A204.1 (cell line): ENCODE data around the gene RNF212.
"Not testable (repeated sequence)": the region's sequence is repeated elsewhere in the genome, so short reads cannot be mapped to it uniquely, and the experiment has no call there.

Experiments
- FAIRE-seq: peaks from 2 replicates; lab custom pipeline; 2012; peaks lifted over from hg19 to GRCh38; lab: Jason Lieb, UNC

Gene RNF212

DNA sequence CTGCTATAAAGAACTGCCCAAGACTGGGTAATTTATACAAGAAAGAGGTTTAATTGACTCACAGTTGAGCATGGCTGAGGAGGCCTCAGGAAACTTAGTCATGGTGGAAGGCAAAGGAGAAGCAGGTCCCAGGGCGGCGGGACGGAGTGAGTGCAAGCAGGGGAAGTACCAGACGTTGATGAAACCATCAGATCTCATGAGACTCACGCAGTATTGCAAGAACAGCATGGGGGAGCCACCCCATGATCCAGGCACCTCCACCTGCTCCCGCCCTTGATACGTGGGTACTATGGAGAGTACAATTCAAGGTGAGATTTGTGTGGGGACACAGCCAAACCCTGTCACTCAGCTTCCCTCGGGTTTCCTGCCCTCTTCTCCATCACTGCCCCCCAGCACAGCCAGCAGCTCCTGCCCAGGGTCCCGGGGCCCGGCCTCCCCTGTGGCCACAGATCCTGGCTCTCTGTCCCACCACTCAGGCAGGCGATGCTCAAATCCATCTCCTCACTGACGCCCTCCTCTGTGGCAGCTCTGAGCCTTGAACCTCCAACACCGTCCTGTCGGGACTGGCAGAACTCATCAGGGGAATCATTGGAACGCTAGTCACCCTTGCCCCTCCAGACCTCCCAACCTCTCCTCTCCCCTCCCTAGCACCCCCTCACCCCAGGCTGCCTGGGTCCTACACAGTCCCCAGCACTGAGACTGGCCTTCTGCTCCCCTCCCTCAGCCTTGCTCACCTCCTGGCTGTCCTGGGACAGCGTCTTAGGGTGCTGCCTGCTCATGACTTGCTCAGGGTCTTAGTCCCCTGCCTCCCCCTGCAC is 64.4 kb downstream of the RNF212 start:
- FAIRE-seq, result no peak

DNA sequence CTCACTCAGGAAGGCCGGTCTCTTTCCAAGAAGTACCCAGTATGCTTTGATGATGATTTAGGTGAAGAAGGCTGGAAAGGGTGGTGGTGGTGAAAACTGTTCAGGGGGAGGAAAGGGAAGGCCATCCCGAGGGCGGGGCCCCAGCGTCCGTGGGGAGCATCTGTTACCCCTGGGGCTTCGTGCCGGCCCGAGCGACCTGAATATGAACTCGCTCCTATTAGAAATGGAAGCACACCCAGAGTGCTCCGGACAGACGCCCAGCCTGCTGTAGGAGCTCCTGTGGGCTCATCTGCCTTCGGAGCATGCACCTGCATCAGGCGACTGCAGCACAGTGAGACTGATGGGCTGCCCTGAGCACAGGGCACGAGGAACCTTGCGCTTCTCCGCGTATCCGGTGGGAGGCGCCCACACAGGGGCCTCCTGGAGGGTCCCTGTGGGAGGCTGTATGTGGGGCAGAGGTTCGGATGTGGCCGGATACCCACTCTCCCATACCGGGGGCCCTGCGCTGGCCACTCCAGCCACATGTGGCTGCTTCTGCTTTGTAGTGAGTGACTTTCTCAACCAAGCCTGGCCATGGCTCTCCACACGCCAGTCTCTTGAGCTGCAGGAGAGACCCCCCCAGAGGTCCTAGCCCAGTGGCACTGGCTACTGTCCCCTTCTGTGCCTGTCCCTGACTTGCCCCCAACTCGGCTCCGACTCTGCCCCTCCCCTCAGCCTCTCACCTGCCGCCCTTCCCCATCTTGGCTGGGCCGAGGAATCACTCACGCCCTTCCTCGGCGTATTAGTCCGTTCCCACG is 65.2 kb downstream of the RNF212 start:
- no peak for FAIRE-seq

DNA sequence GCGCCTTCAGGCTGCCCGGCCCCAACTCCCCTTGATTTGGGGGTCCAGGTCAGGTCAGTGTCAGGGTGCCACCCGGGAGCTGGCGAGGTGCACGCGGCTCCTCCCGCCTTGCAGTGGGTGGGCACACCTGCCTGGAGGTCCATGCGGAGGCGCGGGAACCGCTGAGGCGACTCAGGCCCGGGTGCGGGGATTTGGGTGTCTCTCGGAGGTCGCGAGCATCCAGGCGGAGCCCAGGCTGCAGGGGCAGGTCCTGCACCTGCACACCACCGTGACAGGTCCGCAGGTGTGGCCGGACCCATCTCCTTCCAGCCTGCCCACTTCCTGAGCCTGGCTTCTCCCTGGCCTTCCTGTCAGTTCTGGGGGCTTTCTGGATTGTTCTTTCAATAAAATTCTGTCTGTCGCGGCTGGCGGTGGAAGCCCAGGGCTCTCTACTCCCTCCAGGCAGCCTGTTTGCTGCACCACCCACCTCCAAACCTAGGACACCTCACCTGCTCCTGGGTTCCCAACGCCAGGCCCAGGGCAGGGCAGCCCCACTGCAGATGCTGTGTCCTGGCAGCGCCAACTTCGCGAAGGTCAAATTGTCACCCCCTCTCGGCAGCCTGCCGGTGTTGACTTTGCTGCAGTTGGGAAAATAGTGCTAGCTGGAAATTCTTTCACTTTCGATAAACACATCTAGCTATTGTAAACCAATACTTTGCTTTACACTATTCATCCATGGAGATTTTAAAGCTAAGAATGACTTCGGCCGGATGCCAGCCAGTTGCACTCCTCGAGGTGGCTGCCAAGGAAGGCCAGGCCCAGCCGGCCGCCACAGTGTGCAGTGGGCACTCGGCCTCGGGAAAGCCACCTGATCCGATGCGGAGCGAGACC is 66.0 kb downstream of the RNF212 start:
- no peak for FAIRE-seq

DNA sequence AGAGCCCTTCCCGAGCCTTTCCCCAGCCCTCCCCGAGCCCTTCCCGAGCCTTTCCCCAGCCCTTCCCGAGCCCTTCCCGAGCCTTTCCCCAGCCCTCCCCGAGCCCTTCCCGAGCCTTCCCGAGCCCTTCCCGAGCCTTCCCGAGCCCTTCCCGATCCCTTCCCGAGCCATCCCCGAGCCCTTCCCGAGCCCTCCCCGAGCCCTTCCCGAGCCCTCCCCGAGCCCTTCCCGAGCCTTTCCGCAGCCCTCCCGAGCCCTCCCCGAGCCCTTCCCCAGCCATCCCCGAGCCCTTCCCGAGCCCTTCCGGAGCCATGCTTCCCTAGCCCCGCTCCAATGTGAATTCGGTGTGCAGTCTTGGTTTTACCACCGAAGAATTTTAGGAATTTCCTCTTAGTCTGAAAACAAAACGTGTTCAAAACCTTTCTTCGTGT is 66.8 kb downstream of the RNF212 start:
- FAIRE-seq, result not testable (repeated sequence)

DNA sequence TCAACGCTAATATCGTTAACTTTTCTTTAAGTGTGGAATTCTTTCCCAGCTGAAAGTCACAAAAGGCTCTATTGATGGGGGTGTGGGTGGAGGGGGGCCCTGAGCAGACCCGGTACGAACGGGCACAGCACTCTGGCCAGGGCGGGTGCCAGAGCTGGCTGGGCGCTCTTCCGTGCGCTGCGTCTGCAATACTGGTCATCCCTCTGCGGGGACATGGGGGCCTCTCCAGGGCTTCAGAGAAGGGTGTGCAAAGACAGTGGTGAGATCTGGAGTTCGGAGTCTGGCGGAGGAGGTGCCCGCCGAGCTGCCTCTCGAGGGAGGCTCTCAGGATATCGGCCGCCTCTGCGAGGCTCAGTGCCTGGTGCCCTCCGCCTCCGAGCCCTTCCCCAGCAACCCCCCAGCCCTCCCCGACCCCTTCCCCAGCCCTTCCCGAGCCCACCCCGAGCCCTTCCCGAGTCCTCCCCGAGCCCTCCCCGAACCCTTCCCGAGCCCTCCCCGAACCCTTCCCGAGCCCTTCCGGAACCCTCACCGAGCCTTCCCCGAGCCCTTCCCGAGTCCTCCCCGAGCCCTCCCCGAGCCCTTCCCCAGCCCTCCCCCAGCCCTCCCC is 67.7 kb downstream of the RNF212 start:
- no peak for FAIRE-seq

DNA sequence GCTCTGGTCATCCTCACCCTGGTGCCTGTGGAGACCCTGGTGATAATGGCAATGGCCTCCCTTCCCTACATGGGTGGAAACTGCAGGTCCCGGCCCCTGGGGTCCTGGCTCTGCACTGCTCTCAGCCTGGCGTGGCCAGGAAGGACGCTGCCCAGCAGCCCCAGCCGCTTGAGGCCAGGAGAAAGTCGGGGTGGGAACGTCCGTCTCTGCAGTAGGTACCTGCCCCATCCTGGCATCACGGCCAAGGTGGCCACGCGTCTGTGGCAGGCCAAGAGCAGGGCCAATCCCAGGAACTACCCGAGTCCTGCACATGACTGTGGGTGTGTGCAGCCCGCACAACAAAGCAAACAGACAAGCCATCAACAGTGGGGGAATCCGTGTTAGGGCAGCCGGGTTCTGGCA is 68.2 kb downstream of the RNF212 start:
- FAIRE-seq, result no peak

DNA sequence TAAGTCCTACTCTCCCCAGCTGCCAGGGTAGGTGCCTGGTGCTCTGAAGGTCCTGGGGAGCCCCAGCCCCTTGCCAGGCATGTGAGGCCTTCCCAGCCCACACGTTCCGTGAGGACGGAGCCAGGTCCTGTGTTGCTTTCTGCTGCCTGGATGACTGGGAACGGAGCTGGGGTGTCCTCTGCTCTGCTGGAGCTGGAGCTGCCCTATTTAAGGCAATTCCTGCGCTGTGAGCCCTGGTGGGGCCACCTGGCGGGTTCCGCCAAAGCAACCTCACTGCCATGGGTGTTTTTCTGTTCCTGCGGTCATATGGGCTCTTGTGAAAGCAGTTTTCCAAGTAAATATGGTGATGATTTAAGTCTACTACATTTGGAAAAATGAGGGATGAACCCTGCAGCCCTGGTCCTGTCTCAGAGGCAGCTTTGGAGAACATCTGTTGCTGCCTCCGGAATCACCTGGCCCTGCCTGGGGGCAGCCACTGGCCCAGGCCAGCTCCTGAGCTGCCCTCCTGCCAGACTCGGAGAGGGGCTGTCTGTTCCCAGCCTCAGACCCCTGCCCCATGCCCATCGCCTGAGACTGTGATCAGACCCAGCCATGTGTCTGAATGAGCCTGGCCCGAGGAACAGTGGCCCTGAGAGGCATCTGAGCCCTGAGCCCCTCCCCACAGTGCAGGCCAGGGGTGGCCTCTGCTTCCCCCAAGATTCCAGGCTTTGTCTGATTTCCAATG is 68.7 kb downstream of the RNF212 start:
- no peak for FAIRE-seq

DNA sequence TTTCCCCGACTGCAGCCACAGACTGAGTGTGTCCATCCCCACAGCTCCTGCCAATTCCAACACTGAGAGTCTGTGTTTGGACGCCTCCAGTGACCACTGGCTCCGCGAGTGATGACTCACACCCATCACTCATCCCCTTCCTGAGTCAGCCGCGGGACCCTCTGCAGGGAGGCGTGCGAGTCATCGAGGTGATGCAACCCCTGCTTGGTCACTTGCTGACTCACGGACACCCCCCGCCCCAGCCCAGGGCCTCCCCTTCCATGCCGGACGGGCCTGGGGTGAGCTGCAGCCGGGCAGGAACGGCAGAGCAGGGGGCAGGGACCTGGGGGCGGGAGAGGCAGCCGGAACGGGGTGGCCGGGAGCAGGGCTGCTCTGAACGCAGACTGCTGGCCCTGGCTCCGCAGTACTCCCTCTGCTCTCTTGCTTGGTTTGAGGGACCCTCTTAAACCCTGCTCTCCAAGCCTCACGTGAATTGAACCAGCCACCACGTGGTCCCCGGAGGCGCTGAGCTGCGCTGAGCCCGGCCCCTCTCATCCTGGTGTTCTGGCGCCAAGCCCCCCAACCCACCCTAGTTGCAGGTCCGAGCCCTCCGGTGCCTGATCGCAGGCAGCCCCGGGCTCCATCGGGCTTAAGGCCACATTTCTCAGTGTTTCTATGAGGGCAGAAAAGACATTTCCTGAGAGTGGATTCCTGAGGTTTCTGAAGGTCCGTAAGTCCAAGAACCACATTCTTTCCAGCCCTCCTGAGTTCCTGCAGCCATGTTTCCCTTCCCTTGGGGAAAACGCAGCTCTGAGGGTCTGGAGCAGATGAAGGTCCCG is 69.5 kb downstream of the RNF212 start:
- no peak for FAIRE-seq

DNA sequence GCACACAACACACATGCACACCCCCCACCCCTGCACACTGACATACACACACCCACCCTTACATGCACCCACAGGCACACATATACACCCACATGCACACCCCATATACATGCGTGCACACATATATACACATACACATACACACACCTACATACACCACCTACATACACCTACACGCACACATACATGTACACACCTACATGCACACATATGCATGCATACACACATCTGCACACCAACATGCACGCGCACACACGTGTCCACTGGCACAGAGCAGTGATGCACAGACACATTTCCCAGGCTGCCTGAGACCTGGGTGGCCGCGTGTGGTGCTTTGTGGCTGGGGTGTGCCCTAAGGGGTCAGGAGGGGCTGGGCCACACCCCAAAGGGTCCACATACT is 70.2 kb downstream of the RNF212 start:
- FAIRE-seq, result no peak

DNA sequence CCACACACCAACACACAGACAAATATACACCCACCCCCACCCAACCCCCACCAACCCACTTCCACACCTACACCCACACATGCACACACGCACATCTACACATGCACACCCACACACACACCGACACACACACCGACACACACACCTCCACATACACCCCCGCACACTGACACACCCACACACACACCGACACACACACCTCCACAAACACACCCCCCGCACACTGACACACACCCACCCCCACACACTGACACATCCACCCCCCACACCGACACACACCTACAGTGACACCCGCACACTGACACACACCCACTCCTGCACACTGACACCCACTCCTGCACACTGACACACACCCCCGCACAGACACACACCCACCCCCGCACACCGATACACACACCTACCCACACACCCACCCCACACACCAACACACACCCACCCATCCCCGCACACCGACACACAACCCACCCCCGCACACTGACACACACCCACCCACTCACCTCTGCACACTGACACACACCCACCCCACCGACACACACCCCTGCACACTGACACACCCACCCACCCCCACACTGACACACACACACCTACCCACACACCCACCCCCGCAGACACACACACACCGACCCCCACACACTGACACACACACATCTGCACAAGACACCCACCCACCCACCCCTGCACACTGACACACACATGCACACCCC is 70.9 kb downstream of the RNF212 start:
- FAIRE-seq, result no peak

DNA sequence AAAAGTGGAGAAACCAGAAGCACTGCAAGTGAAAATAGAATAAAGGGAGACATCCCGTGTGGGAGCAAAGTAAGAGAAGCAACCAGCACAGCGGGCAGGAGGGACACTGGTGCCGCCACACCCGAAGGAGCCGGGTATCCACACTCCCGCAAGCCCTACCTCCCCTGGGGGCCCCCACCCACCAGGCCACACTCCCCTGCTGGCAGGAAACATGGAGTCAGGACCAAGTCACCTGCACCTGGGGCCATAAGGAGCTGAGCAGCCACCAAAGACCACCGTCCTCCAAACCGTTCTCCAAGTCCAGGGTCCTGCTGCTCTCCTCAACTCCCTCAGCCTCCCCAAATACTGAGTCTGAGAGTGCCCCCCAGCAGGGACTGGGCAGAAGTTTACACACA is 71.4 kb downstream of the RNF212 start:
- FAIRE-seq, result no peak

DNA sequence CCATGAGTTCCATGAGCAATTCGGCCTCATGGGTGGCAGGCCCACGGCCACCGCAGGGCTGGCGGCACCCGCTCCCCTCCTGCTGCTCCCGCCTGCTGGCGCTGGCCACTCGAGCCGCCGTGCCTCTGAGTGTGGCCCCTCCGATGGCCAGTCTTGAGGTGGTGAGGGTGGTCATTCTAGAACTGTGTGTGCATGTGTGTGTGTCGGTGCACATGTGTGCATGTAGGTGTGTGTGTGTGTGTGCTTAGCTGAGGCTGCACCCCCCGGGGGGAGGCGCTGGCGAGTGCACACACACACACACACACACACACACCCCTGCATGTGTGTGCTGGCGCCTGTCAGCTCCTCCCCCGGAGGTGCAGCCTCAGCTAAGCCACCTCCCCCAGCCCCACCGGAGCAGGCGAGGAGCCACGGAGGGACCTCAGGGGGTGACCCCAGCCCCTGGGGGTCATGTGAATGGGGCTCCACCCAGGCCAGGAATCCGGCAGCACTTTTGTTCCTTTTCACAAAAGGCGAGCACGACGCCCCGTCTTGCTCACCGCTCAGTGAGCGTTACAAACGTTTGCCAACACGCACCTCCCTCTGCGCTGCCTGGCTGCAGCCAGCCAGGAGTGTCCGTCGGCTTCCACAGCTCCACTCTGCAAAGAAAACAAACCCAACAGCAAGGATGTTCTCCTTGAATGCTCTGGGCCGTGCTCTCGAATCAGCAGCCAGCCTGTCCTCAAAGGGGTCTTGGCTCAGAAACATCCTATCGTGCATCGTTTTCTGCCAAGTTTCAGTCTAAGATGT is 72.0 kb downstream of the RNF212 start:
- no peak for FAIRE-seq

DNA sequence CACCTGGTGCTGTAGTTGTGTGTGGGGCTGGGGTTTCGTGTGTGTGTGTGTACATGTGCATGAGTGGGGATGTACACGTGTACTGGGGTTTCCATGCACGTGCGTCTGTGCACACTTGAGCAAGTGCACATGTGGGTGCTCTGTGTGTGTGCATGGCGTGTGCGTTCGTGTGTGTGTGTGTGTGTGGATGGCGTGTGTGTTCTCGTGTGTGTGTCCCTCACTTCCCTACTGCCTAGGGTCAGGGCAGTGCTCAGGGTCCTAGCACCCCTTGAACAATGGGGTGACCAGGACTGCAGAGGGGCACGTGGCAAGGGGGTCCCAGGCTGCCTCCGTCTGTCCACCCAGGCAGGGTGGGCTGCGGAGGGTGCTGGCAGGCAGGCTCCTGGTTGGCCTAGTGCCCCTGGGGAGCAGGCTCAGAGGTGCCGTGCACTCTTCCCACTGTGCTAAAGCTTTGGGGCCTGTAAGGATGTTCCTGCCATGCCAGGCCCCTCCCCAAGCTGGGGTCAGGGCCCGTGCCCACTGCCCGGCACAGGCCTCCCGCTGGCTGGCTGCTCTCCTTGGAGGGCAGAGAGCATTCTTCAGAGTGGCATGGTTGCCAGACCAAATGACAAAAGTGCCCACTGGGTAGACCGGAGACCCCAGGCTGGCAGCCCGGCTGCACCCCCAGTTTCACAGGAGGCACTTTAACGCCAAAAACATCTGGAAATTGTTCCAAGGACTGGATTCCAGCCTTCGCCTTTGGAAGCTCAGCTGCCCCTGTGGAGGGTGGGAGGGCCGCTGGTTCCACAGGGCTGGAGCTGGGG is 72.8 kb downstream of the RNF212 start:
- FAIRE-seq, result no peak

DNA sequence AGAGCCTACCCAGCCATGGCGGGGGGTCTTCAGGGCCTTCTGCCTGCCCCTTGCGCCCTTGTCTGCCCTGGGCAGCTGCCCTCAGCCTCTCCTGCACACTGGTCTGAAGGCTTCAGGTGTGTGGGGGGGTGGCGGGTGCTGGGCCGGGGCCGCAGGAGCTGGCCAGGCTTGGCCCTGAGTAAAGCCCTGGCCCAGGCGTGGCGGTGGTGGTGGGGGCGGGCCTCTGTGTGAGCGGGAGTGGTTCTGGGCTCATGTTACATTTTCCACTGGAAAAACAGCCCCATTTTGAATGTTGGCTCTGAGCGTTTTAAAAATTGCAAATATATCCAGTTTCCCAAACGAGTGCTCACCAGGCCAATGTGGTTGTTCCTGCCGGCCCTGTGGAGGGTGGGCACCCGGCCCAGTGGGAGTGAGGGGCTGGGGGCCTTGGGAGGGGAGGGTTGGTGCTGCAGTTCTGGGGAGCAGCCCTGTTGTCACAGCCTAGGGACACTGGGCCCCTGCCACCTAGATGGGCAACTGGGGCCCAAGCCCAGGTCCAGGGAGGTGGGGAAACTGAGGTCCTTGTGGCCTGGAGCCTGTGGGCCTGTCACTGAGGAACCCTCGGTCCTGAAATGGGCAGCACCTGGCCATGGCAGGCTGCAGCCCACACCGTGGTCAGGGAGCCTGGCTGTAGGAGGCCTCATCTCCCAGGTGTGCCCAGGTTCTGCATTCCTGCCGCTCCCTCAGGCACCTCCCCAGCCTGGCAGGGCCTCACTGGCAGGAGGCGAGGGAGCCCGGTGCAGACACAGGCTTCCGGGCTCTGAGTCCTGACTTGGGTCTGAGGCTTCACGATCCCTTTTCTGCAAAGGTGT is 73.6 kb downstream of the RNF212 start:
- FAIRE-seq, result no peak

DNA sequence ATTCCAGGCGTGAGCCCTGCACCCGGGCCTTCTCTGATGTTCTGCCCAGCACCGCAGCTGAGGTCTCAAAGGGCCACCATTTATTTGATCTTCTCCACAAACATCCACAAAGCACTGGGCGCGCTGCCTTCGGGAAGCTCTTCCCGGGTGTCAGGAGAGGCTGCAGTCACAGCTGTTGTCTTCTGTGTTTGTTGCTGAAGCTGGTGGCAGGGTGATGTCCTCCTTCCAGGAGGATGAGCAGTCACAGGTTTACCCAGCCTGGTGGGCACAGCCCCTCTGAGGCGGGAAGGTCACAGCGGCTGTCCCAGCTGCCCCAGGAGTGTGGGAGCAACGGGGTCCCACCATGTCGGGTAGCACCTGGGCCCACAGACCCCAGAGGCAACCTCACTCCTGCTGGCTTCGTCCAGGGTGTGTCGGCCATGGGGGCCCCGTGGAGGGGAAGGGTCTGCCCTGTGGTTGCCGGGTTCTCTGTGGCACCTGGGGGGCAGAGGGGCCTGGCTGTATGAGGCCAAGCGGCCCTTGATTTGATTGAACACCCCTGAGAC is 74.3 kb downstream of the RNF212 start:
- FAIRE-seq, result no peak

DNA sequence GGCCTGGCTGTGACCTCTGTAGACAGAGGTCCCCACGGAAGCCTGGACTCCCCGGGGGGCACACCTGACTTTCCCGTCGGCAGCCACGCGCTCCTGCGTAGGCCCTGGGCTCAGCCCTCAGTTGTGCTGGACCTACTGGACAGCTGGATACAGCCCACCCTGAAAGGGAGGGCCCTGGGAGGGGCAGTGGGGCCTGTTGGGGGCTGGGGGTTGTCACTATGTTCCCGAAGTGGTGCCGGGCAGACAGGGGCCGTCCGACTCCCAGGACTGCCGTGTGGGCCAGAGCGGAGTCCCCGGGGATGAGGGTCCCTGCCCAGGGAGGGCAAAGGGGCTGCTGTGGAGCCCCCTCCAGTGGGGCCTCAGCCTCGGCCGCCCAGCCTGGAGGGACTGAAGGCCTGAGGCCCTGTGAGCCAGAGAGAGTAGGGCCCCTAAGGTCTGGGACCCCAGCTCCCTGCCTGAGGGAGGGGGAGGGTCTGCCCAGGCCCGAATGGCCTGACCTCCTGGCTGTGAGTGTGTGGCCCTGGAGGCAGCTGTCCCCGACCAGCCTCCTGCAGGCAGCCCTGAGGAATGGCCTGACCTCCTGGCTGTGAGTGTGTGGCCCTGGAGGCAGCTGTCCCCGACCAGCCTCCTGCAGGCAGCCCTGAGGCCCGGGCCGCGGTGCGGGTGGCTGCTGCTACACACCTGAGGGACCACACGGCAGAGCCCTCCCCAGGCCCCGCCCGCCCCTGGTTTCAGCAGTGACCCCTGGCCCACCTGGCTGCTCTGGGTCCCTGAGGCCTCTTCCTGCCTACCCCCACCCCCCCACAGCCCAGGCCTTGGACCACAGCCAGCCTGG is 76.2 kb downstream of the RNF212 start:
- no peak for FAIRE-seq
